ENCODE data around the gene WDR64.

WDR64 gene

DNA sequence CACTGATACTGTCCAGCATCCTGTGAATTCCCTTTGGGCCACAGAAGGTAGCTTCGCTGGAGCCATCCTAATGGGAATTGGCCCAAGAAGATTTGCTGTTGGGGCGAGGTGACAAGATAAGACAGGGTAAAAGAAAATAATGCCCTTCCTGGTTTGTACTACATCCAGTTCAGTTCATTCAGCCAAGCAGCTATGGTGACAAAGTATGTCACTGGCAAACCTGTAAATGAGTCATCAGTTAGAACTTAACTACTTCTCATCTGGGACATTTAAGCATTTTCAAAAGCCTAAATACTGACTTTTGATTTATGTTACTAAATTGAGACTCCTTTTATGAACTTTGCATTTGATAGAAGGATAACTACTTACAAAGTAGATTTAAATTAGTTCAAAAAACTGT, 54.2 kb downstream of the WDR64 start:
- TF ChIP-seq, protein P1, sequence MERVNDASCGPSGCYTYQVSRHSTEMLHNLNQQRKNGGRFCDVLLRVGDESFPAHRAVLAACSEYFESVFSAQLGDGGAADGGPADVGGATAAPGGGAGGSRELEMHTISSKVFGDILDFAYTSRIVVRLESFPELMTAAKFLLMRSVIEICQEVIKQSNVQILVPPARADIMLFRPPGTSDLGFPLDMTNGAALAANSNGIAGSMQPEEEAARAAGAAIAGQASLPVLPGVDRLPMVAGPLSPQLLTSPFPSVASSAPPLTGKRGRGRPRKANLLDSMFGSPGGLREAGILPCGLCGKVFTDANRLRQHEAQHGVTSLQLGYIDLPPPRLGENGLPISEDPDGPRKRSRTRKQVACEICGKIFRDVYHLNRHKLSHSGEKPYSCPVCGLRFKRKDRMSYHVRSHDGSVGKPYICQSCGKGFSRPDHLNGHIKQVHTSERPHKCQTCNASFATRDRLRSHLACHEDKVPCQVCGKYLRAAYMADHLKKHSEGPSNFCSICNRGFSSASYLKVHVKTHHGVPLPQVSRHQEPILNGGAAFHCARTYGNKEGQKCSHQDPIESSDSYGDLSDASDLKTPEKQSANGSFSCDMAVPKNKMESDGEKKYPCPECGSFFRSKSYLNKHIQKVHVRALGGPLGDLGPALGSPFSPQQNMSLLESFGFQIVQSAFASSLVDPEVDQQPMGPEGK (CRISPR knock-in tag; IDR thresholded peaks at IDR 0.05; ENCODE audit: borderline replicate concordance): no peak
- TF ChIP-seq BACH2 (CRISPR knock-in tag; IDR thresholded peaks at IDR 0.05; ENCODE audit: borderline replicate concordance) (no peak), TCF4 (CRISPR knock-in tag; IDR thresholded peaks at IDR 0.05; ENCODE audit: borderline replicate concordance) (no peak), ISL1 (CRISPR knock-in tag; IDR thresholded peaks at IDR 0.05) (no peak), ESRRG (CRISPR knock-in tag; IDR thresholded peaks at IDR 0.05) (no peak), ZFP3 (CRISPR knock-in tag; IDR thresholded peaks at IDR 0.05) (no peak), CSDC2 (CRISPR knock-in tag; IDR thresholded peaks at IDR 0.05) (no peak), GLIS3 (CRISPR knock-in tag; IDR thresholded peaks at IDR 0.05) (no peak), ARNTL (CRISPR knock-in tag; IDR thresholded peaks at IDR 0.05; ENCODE audit: borderline replicate concordance, low read depth) (no peak), OSR1 (CRISPR knock-in tag; IDR thresholded peaks at IDR 0.05) (no peak), RARB (CRISPR knock-in tag; IDR thresholded peaks at IDR 0.05) (no peak)
- TF ChIP-seq, protein P2, sequence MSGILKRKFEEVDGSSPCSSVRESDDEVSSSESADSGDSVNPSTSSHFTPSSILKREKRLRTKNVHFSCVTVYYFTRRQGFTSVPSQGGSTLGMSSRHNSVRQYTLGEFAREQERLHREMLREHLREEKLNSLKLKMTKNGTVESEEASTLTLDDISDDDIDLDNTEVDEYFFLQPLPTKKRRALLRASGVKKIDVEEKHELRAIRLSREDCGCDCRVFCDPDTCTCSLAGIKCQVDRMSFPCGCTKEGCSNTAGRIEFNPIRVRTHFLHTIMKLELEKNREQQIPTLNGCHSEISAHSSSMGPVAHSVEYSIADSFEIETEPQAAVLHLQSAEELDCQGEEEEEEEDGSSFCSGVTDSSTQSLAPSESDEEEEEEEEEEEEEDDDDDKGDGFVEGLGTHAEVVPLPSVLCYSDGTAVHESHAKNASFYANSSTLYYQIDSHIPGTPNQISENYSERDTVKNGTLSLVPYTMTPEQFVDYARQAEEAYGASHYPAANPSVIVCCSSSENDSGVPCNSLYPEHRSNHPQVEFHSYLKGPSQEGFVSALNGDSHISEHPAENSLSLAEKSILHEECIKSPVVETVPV (CRISPR knock-in tag; IDR thresholded peaks at IDR 0.05): no peak

DNA sequence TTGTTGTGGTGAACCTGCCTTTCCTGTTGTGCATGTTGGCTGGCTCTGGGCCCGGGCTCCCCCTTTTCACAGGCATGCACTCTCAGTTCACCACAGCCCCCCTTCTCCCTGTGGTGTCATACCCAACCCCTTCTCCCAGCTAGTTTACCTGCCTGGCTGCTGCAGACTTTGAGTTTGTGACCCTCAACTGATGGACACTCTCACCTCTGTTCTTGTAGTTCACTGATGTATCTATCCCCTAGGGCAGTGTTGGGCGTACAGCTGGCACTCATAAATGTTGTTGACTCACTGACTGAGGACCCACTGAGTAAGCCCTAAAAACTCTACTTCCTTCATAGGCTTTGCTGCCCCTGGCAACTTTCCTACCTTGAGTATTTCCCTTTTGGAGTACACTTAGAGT, 54.9 kb downstream of the WDR64 start:
- TF ChIP-seq BACH2 (CRISPR knock-in tag; IDR thresholded peaks at IDR 0.05; ENCODE audit: borderline replicate concordance): no peak
- TF ChIP-seq ZNF70 (CRISPR knock-in tag; IDR thresholded peaks at IDR 0.05): no peak
- TF ChIP-seq TOX (CRISPR knock-in tag; IDR thresholded peaks at IDR 0.05; ENCODE audit: borderline replicate concordance): no peak

More for the DNA sequence above, 54.2 kb downstream of the WDR64 start:
- ATAC-seq: peak; percentile 45; the same call in 2 of the 3 replicates

DNA sequence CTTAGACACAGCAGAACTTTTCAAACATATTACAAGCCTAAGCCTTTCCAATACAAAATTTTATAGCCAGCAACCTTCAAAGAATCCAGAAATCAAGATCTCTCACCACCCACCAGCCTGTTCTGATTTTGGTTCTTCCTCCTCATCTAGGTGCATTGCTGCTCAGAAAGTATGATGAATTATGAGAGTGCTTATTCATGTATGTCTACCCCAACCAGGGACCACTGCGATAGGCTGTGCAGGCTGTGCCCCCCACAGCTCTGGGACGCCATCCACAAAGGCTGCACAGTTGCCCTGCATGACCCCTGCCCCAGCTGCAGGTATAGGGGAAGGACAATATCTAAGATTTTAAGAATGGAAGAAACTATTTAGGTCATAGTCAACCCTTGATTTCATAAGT, 55.4 kb downstream of the WDR64 start:
- TF ChIP-seq ZNF8 (CRISPR knock-in tag; IDR thresholded peaks at IDR 0.05) (no peak), ZNF70 (CRISPR knock-in tag; IDR thresholded peaks at IDR 0.05) (no peak), ISL1 (CRISPR knock-in tag; IDR thresholded peaks at IDR 0.05) (no peak), TCF4 (CRISPR knock-in tag; IDR thresholded peaks at IDR 0.05; ENCODE audit: borderline replicate concordance) (no peak), GLIS3 (CRISPR knock-in tag; IDR thresholded peaks at IDR 0.05) (no peak), ARNTL (CRISPR knock-in tag; IDR thresholded peaks at IDR 0.05; ENCODE audit: borderline replicate concordance, low read depth) (no peak), ESRRG (CRISPR knock-in tag; IDR thresholded peaks at IDR 0.05) (no peak), TOX (CRISPR knock-in tag; IDR thresholded peaks at IDR 0.05; ENCODE audit: borderline replicate concordance) (no peak)
- TF ChIP-seq, protein P3, sequence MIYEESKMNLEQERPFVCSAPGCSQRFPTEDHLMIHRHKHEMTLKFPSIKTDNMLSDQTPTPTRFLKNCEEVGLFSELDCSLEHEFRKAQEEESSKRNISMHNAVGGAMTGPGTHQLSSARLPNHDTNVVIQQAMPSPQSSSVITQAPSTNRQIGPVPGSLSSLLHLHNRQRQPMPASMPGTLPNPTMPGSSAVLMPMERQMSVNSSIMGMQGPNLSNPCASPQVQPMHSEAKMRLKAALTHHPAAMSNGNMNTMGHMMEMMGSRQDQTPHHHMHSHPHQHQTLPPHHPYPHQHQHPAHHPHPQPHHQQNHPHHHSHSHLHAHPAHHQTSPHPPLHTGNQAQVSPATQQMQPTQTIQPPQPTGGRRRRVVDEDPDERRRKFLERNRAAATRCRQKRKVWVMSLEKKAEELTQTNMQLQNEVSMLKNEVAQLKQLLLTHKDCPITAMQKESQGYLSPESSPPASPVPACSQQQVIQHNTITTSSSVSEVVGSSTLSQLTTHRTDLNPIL (CRISPR knock-in tag; IDR thresholded peaks at IDR 0.05; ENCODE audit: low read depth): no peak
- TF ChIP-seq, protein P1 (CRISPR knock-in tag; IDR thresholded peaks at IDR 0.05; ENCODE audit: borderline replicate concordance): no peak
- TF ChIP-seq, protein P2 (CRISPR knock-in tag; IDR thresholded peaks at IDR 0.05): no peak
- no peak for ATAC-seq

More for the DNA sequence above, 54.9 kb downstream of the WDR64 start:
- ATAC-seq: peak; percentile 77

DNA sequence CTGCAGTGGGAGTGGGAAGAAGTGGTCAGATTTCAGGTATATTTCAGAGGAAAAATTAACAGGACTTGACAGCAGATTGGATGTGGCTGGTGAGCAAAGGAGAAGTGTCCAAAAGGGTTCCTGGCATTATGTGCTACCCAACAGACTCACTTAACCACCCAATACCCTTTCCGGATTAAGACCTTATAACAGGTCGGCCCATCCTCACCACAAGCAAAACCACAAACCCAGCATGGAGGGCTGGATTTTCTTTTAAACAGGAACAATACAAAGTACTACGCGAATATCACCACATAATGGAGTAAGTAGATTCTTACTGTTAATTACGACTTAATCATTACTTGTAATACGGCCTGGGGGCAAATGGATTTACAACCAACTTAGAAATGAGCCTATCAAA, 59.2 kb downstream of the WDR64 start:
- ATAC-seq: no peak
- no peak for TF ChIP-seq GLIS3 (CRISPR knock-in tag; IDR thresholded peaks at IDR 0.05)
- no peak for TF ChIP-seq ZFP30 (CRISPR knock-in tag; IDR thresholded peaks at IDR 0.05)
- no peak for TF ChIP-seq ISL1 (CRISPR knock-in tag; IDR thresholded peaks at IDR 0.05)
- TF ChIP-seq ZNF70 (CRISPR knock-in tag; IDR thresholded peaks at IDR 0.05): no peak
- no peak for TF ChIP-seq RARB (CRISPR knock-in tag; IDR thresholded peaks at IDR 0.05)

DNA sequence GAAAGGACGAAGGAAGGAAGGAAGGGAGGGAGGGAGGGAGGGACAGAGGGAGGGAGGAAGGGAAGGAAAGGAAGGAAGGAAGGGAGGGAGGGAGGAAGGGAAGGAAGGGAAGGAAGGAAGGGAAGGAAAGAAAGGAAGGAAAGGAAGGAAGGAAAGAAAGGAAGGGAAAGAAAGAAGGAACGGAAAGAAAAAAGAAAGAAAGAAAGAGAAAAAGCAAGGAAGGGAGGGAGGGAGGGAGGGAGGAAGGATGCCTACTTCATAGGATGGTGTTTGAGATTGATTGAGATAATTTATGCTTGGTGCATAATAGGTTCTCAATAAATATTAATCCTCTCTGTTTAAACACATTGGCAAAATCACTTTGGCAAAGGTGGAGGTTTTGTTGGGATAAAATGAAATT, 61.2 kb downstream of the WDR64 start:
- no peak for ATAC-seq
- no peak for TF ChIP-seq ZFP3 (CRISPR knock-in tag; IDR thresholded peaks at IDR 0.05)
- TF ChIP-seq, protein P1 (CRISPR knock-in tag; IDR thresholded peaks at IDR 0.05; ENCODE audit: borderline replicate concordance): no peak
- no peak for TF ChIP-seq ESRRG (CRISPR knock-in tag; IDR thresholded peaks at IDR 0.05)
- no peak for TF ChIP-seq TOX (CRISPR knock-in tag; IDR thresholded peaks at IDR 0.05; ENCODE audit: borderline replicate concordance)
- no peak for TF ChIP-seq ZFP30 (CRISPR knock-in tag; IDR thresholded peaks at IDR 0.05)
- TF ChIP-seq ARNTL (CRISPR knock-in tag; IDR thresholded peaks at IDR 0.05; ENCODE audit: borderline replicate concordance, low read depth): no peak
